ENCODE data around the gene SHISA9.

The SHISA9 gene

DNA sequence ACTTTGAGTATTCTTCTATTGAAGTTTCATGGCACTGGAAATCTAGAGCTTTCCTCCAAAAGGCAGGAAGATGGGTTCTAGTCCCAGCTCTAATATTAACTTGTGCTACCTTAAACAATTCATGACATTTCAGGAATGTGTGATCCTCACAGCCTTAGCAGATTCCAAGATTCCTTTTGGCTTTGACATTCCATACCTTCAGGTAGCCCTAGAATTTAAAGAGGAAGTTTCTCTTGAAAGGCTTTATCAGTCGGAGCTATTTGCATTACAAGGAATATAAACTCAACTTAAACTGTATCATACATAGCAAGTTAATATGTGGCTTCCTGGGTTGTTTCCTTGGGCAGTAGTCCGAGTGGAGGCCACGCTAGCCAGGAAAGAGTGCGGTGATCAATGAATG is 330.0 kb downstream of the SHISA9 start:
- Histone ChIP-seq H4K20me1 (ENCODE audit: insufficient read depth, low read length, poor library complexity, severe bottlenecking) (no peaks in the 10 kb centered on the region), H3K9me3 (ENCODE audit: insufficient read depth, low read depth, low read length) (no peaks in the 10 kb centered on the region), H3K4me2 (ENCODE audit: low read depth, low read length, poor library complexity, severe bottlenecking) (no peak overlapping the region), H3K79me2 (ENCODE audit: insufficient read depth, low read length) (no peaks in the 10 kb centered on the region), H3F3A (ENCODE audit: low read depth) (no peaks in the 10 kb centered on the region), H3K27me3 (ENCODE audit: insufficient read depth, low read length, poor library complexity, severe bottlenecking) (no peaks in the 10 kb centered on the region), H3K36me3 (ENCODE audit: insufficient read depth, low read length) (no peaks in the 10 kb centered on the region), H3K9me2 (replicated peaks; ENCODE audit: low read depth, low read length) (no peaks in the 10 kb centered on the region), H3K9ac (ENCODE audit: low read depth, low read length, poor library complexity, severe bottlenecking) (no peak overlapping the region), H3K4me3 (ENCODE audit: low read length, poor library complexity, severe bottlenecking) (no peak overlapping the region), H3K4me1 (ENCODE audit: insufficient read depth, low read length, poor library complexity, severe bottlenecking) (no peaks in the 10 kb centered on the region), H2AFZ (ENCODE audit: low read length) (no peak overlapping the region)
- no peak for TF ChIP-seq EZH2phosphoT487 (IDR thresholded peaks at IDR 0.05; ENCODE audit: borderline replicate concordance)
- TF ChIP-seq, protein P1, sequence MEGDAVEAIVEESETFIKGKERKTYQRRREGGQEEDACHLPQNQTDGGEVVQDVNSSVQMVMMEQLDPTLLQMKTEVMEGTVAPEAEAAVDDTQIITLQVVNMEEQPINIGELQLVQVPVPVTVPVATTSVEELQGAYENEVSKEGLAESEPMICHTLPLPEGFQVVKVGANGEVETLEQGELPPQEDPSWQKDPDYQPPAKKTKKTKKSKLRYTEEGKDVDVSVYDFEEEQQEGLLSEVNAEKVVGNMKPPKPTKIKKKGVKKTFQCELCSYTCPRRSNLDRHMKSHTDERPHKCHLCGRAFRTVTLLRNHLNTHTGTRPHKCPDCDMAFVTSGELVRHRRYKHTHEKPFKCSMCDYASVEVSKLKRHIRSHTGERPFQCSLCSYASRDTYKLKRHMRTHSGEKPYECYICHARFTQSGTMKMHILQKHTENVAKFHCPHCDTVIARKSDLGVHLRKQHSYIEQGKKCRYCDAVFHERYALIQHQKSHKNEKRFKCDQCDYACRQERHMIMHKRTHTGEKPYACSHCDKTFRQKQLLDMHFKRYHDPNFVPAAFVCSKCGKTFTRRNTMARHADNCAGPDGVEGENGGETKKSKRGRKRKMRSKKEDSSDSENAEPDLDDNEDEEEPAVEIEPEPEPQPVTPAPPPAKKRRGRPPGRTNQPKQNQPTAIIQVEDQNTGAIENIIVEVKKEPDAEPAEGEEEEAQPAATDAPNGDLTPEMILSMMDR (conservative IDR thresholded peaks at IDR 0.05; ENCODE audit: low read length), result no peak

DNA sequence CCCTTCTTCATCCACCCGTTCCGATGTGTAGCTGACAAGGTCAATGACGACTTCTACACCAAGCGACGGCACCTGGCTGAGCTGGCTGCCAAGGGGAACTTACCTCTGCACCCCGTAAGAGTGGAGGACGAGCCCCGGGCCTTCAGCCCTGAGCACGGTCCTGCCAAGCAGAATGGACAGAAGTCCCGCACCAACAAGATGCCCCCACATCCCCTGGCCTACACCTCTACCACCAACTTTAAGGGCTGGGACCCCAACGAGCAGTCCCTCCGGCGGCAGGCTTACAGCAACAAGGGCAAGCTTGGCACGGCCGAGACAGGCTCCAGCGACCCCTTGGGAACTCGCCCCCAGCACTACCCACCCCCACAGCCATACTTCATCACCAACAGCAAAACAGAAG is 333.6 kb downstream of the SHISA9 start:
- Histone ChIP-seq H3K4me1 (ENCODE audit: insufficient read depth, low read length, poor library complexity, severe bottlenecking) (no peaks in the 10 kb centered on the region), H3K4me3 (ENCODE audit: low read length, poor library complexity, severe bottlenecking) (no peak overlapping the region), H3K27me3 (ENCODE audit: insufficient read depth, low read length, poor library complexity, severe bottlenecking) (no peaks in the 10 kb centered on the region), H3K9ac (ENCODE audit: low read depth, low read length, poor library complexity, severe bottlenecking) (no peak overlapping the region), H3K36me3 (ENCODE audit: insufficient read depth, low read length) (no peaks in the 10 kb centered on the region), H2AFZ (ENCODE audit: low read length) (no peak overlapping the region), H3F3A (ENCODE audit: low read depth) (no peaks in the 10 kb centered on the region), H3K9me3 (ENCODE audit: insufficient read depth, low read depth, low read length) (no peaks in the 10 kb centered on the region), H3K9me2 (replicated peaks; ENCODE audit: low read depth, low read length) (no peaks in the 10 kb centered on the region), H4K20me1 (ENCODE audit: insufficient read depth, low read length, poor library complexity, severe bottlenecking) (no peaks in the 10 kb centered on the region), H3K4me2 (ENCODE audit: low read depth, low read length, poor library complexity, severe bottlenecking) (no peak overlapping the region), H3K79me2 (ENCODE audit: insufficient read depth, low read length) (no peaks in the 10 kb centered on the region)
- TF ChIP-seq, protein P1 (conservative IDR thresholded peaks at IDR 0.05; ENCODE audit: low read length), result no peak
- TF ChIP-seq EZH2phosphoT487 (IDR thresholded peaks at IDR 0.05; ENCODE audit: borderline replicate concordance), result no peak

DNA sequence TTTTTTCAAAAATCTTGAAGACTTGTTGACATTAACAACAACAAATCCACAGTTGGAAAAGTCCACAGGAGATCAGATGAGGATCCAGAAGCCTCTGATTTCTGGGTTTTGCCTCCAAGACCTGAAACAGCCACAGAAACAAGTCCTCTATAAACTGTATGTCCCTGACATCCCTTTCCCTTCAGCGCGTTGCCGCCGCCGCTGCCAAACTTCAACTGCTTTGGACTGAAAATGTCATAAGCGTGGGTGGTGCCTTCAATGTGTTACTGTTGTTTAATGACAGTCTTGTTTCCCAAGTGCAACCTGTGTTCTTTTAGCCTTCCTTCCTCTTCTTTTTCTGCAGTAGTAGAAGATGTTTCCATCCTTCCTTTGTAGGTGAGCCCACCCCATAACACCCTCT is 334.9 kb downstream of the SHISA9 start:
- H3K4me1 ChIP-seq (ENCODE audit: insufficient read depth, low read length, poor library complexity, severe bottlenecking), result no peaks in the 10 kb centered on the region
- H3K9ac ChIP-seq (ENCODE audit: low read depth, low read length, poor library complexity, severe bottlenecking), result no peak overlapping the region
- no peaks in the 10 kb centered on the region for H3K27me3 ChIP-seq (ENCODE audit: insufficient read depth, low read length, poor library complexity, severe bottlenecking)
- H3K4me2 ChIP-seq (ENCODE audit: low read depth, low read length, poor library complexity, severe bottlenecking), result no peak overlapping the region
- no peaks in the 10 kb centered on the region for H4K20me1 ChIP-seq (ENCODE audit: insufficient read depth, low read length, poor library complexity, severe bottlenecking)
- H3K4me3 ChIP-seq (ENCODE audit: low read length, poor library complexity, severe bottlenecking), result no peak overlapping the region
- H3K9me3 ChIP-seq (ENCODE audit: insufficient read depth, low read depth, low read length), result no peaks in the 10 kb centered on the region
- H3K9me2 ChIP-seq (replicated peaks; ENCODE audit: low read depth, low read length), result no peaks in the 10 kb centered on the region
- no peaks in the 10 kb centered on the region for H3K36me3 ChIP-seq (ENCODE audit: insufficient read depth, low read length)
- no peak for TF ChIP-seq EZH2phosphoT487 (IDR thresholded peaks at IDR 0.05; ENCODE audit: borderline replicate concordance)
- TF ChIP-seq, protein P1 (conservative IDR thresholded peaks at IDR 0.05; ENCODE audit: low read length), result no peak
- no peaks in the 10 kb centered on the region for H3F3A ChIP-seq (ENCODE audit: low read depth)
- no peak overlapping the region for H2AFZ ChIP-seq (ENCODE audit: low read length)
- H3K79me2 ChIP-seq (ENCODE audit: insufficient read depth, low read length), result no peaks in the 10 kb centered on the region

All from Loucy (cell line).